Nephron progenitor cell (in vitro differentiated cells): Measurements from ENCODE around the gene MED12L.

ENCODE experiments used
- DNase-seq: peaks from one replicate; pipeline ENCODE4 v3.0.0; 2021
- H3K27ac Mint-ChIP-seq: 2 replicates; pipeline ENCODE4 v1.8.0; 2021; ENCODE audit warnings: mild to moderate bottlenecking, moderate library complexity, mixed read lengths
- H3K27me3 Mint-ChIP-seq: 2 replicates; pipeline ENCODE4 v1.8.0; 2021; ENCODE audit warnings: mild to moderate bottlenecking, low read depth, mixed read lengths; ENCODE audit not compliant: poor library complexity
- H3K36me3 Mint-ChIP-seq: 2 replicates; pipeline ENCODE4 v1.8.0; 2021; ENCODE audit warnings: low read depth, mixed read lengths
- H3K4me1 Mint-ChIP-seq: 2 replicates; pipeline ENCODE4 v1.8.0; 2021; ENCODE audit warnings: mixed read lengths
- H3K4me3 Mint-ChIP-seq: 2 replicates; pipeline ENCODE4 v1.8.0; 2021; ENCODE audit warnings: mild to moderate bottlenecking, moderate library complexity, mixed read lengths
- H3K9me3 Mint-ChIP-seq: 2 replicates; pipeline ENCODE4 v1.8.0; 2021; ENCODE audit warnings: mild to moderate bottlenecking, moderate library complexity, mixed read lengths
- CTCF ChIP-seq: fragments of 200-600 bp; sonication (generic); IDR thresholded peaks from 2 replicates; pipeline ENCODE4 v1.5.0; 2021; ENCODE audit warnings: antibody characterized with exemption

Gene MED12L

GRCh38 chr3:151407928-151408327 is 322.5 kb downstream of the MED12L start:
- Mint-ChIP-seq H3K4me1 (no peaks in the 10 kb centered on the region), H3K4me3 (no peak overlapping the region), H3K27ac (no peak overlapping the region), H3K36me3 (peaks cover 19% of the 10 kb centered on the region), H3K9me3 (no peaks in the 10 kb centered on the region), H3K27me3 (no peaks in the 10 kb centered on the region)
- no peak for DNase-seq
- TF ChIP-seq CTCF: no peak

- no peak for TF ChIP-seq CTCF
- Mint-ChIP-seq H3K4me3 (no peak overlapping the region), H3K27me3 (no peaks in the 10 kb centered on the region), H3K4me1 (no peaks in the 10 kb centered on the region), H3K36me3 (peaks cover 30% of the 10 kb centered on the region), H3K9me3 (no peaks in the 10 kb centered on the region), H3K27ac (no peak overlapping the region)
- no peak for DNase-seq
These were observed 325.6 kb downstream of the MED12L start for GRCh38 chr3:151410891-151411559.

GRCh38 chr3:151412989-151413388 is 327.5 kb downstream of the MED12L start:
- no peak for TF ChIP-seq CTCF
- no peaks in the 10 kb centered on the region for H3K9me3 Mint-ChIP-seq
- peaks cover 49% of the 10 kb centered on the region for H3K36me3 Mint-ChIP-seq
- no peaks in the 10 kb centered on the region for H3K4me1 Mint-ChIP-seq
- H3K27ac Mint-ChIP-seq: no peak overlapping the region
- no peak overlapping the region for H3K4me3 Mint-ChIP-seq
- no peaks in the 10 kb centered on the region for H3K27me3 Mint-ChIP-seq
- no peak for DNase-seq

GRCh38 chr3:151415289-151415688 is 329.8 kb downstream of the MED12L start:
- no peaks in the 10 kb centered on the region for H3K27me3 Mint-ChIP-seq
- no peak for DNase-seq
- H3K36me3 Mint-ChIP-seq: peaks cover 72% of the 10 kb centered on the region
- H3K27ac Mint-ChIP-seq: no peak overlapping the region
- H3K9me3 Mint-ChIP-seq: no peaks in the 10 kb centered on the region
- no peaks in the 10 kb centered on the region for H3K4me1 Mint-ChIP-seq
- no peak for TF ChIP-seq CTCF
- no peak overlapping the region for H3K4me3 Mint-ChIP-seq

GRCh38 chr3:151419806-151420205 is 334.3 kb downstream of the MED12L start:
- Mint-ChIP-seq H3K4me1 (no peaks in the 10 kb centered on the region), H3K27me3 (no peaks in the 10 kb centered on the region), H3K27ac (no peak overlapping the region), H3K4me3 (no peak overlapping the region), H3K9me3 (no peaks in the 10 kb centered on the region), H3K36me3 (peaks cover 66% of the 10 kb centered on the region)
- TF ChIP-seq CTCF: no peak
- DNase-seq: no peak

- no peak for TF ChIP-seq CTCF
- H3K4me3 Mint-ChIP-seq: no peak overlapping the region
- no peaks in the 10 kb centered on the region for H3K9me3 Mint-ChIP-seq
- no peak overlapping the region for H3K27ac Mint-ChIP-seq
- peaks cover 53% of the 10 kb centered on the region for H3K36me3 Mint-ChIP-seq
- H3K4me1 Mint-ChIP-seq: no peaks in the 10 kb centered on the region
- DNase-seq: no peak
- H3K27me3 Mint-ChIP-seq: no peaks in the 10 kb centered on the region
These were observed 336.5 kb downstream of the MED12L start for GRCh38 chr3:151421938-151422337.
